Measurements from ENCODE around the gene EPB41L4B.

EPB41L4B gene

GRCh38 chr9:109320331-109320741 lies 523 bp downstream of the EPB41L4B start:
- DNase-seq (ENCODE audit: low read depth in 2 of 2) = no peak

- no peak for DNase-seq (ENCODE audit: low read depth in 2 of 2)
Measured at GRCh38 chr9:109319626-109320241, 1.1 kb downstream of the EPB41L4B start.

GRCh38 chr9:109319017-109319625 lies 1.7 kb downstream of the EPB41L4B start:
- DNase-seq (ENCODE audit: low read depth in 2 of 2) = no peak

GRCh38 chr9:109317979-109318741 lies 2.7 kb downstream of the EPB41L4B start:
- DNase-seq (ENCODE audit: low read depth in 2 of 2) = no peak

- DNase-seq (ENCODE audit: low read depth in 2 of 2) = no peak
Measured at GRCh38 chr9:109317311-109317978, 3.4 kb downstream of the EPB41L4B start.

GRCh38 chr9:109316207-109316640 lies 4.6 kb downstream of the EPB41L4B start:
- DNase-seq (ENCODE audit: low read depth in 2 of 2) = no peak

- no peak for DNase-seq (ENCODE audit: low read depth in 2 of 2)
Measured at GRCh38 chr9:109315480-109316206, 5.2 kb downstream of the EPB41L4B start.

- no peak for DNase-seq (ENCODE audit: low read depth in 2 of 2)
Measured at GRCh38 chr9:109314011-109314531, 6.8 kb downstream of the EPB41L4B start.

- DNase-seq (ENCODE audit: low read depth in 2 of 2) = no peak
Measured at GRCh38 chr9:109313351-109313750, 7.5 kb downstream of the EPB41L4B start.

- no peak for DNase-seq (ENCODE audit: low read depth in 2 of 2)
Measured at GRCh38 chr9:109312783-109313182, 8.1 kb downstream of the EPB41L4B start.

- DNase-seq (ENCODE audit: low read depth in 2 of 2) = no peak
Measured at GRCh38 chr9:109311731-109312130, 9.1 kb downstream of the EPB41L4B start.

GRCh38 chr9:109311286-109311685 lies 9.6 kb downstream of the EPB41L4B start:
- DNase-seq (ENCODE audit: low read depth in 2 of 2) = no peak

- no peak for DNase-seq (ENCODE audit: low read depth in 2 of 2)
Measured at GRCh38 chr9:109310486-109310901, 10.4 kb downstream of the EPB41L4B start.

- DNase-seq (ENCODE audit: low read depth in 2 of 2) = no peak
Measured at GRCh38 chr9:109309282-109309681, 11.6 kb downstream of the EPB41L4B start.

- no peak for DNase-seq (ENCODE audit: low read depth in 2 of 2)
Measured at GRCh38 chr9:109307380-109308240, 13.2 kb downstream of the EPB41L4B start.

- no peak for DNase-seq (ENCODE audit: low read depth in 2 of 2)
Measured at GRCh38 chr9:109305801-109306200, 15.1 kb downstream of the EPB41L4B start.

GRCh38 chr9:109304347-109304746 lies 16.5 kb downstream of the EPB41L4B start:
- no peak for DNase-seq (ENCODE audit: low read depth in 2 of 2)

GRCh38 chr9:109303900-109304299 lies 17.0 kb downstream of the EPB41L4B start:
- DNase-seq (ENCODE audit: low read depth in 2 of 2) = no peak

- no peak for DNase-seq (ENCODE audit: low read depth in 2 of 2)
Measured at GRCh38 chr9:109302606-109303005, 18.3 kb downstream of the EPB41L4B start.

GRCh38 chr9:109301012-109301411 lies 19.8 kb downstream of the EPB41L4B start:
- DNase-seq (ENCODE audit: low read depth in 2 of 2) = no peak
